Gastrocnemius medialis (tissue), 4 donors: Measurements from ENCODE around the gene SUSD1.

Experiments used
- CTCF ChIP-seq, 5 experiments: fragments of 450-650 bp in 3 of 5; fragments of 200-600 bp in 2 of 5; sonication (generic) in 2 of 5; IDR thresholded peaks in 4 of 5; conservative IDR thresholded peaks in 1 of 5; 1 replicate in 4 of 5; 2 replicates in 1 of 5; pipeline ENCODE4 v1.5.1; 2016 to 2019; ENCODE audit warnings: antibody characterized with exemption in 5 of 5, mild to moderate bottlenecking in 3 of 5, moderate library complexity in 3 of 5
- POLR2A ChIP-seq, 2 donors: fragments of 450-650 bp; IDR thresholded peaks; one replicate each; pipeline ENCODE4 v1.6.1; 2017; ENCODE audit warnings: antibody characterized with exemption in 2 of 2, mild to moderate bottlenecking in 2 of 2, moderate library complexity in 2 of 2

- no peak for TF ChIP-seq CTCF (IDR thresholded peaks at IDR 0.05 in 4 of 5, conservative IDR thresholded peaks at IDR 0.05 in 1 of 5)
- TF ChIP-seq POLR2A (IDR thresholded peaks at IDR 0.05) = no peak
Measured at GRCh38 chr9:112091810-112092209, 83.3 kb downstream of the SUSD1 start.
